SK-N-SH (cell line): ENCODE measurements around the gene AKR1E2.

ENCODE experiments used
- CHD2 ChIP-seq: fragments of 150-350 bp; IDR thresholded peaks from 2 replicates; pipeline ENCODE4 v1.6.1; 2018; ENCODE audit warnings: low read length; ENCODE audit not compliant: partially characterized antibody
- CTCF ChIP-seq: fragments of 200-600 bp; sonication (generic); IDR thresholded peaks from 2 replicates; pipeline ENCODE4 v1.6.1; 2017; ENCODE audit warnings: antibody characterized with exemption, mild to moderate bottlenecking, moderate library complexity
- JUND ChIP-seq: IDR thresholded peaks from 2 replicates; pipeline ENCODE4 v1.4.0; 2012
- PBX3 ChIP-seq: IDR thresholded peaks from 2 replicates; pipeline ENCODE4; 2012
- RCOR1 ChIP-seq: fragments of 150-350 bp; IDR thresholded peaks from 2 replicates; pipeline ENCODE4 v1.6.1; 2017; ENCODE audit warnings: antibody characterized with exemption, low read length
- RFX5 ChIP-seq: IDR thresholded peaks from 2 replicates; pipeline ENCODE4 v1.6.1; 2012; ENCODE audit warnings: mild to moderate bottlenecking, improper control_type of control experiment, low read length

GRCh38 chr10:4778761-4779160 is 47.2 kb upstream of the AKR1E2 start:
- TF ChIP-seq CTCF: no peak
- no peak; the same call in 1 of the 2 replicates for TF ChIP-seq JUND
- TF ChIP-seq RFX5: no peak
- peak; percentile 19; the same call in 1 of the 2 replicates for TF ChIP-seq PBX3
- no peak for TF ChIP-seq RCOR1
- TF ChIP-seq CHD2: no peak
